Measurements from ENCODE around the gene NOL7. TPM values are rescaled to one million over a fixed set of nuclear protein-coding genes. Genes with fewer than 3 reads are reported as not detected.

The NOL7 gene
- total RNA-seq, 5 donors from 2014 or later (not counting 1 experiment from before 2014, with no cell fraction given) = 46.9 to 62.3 (median 59.3) TPM

DNA sequence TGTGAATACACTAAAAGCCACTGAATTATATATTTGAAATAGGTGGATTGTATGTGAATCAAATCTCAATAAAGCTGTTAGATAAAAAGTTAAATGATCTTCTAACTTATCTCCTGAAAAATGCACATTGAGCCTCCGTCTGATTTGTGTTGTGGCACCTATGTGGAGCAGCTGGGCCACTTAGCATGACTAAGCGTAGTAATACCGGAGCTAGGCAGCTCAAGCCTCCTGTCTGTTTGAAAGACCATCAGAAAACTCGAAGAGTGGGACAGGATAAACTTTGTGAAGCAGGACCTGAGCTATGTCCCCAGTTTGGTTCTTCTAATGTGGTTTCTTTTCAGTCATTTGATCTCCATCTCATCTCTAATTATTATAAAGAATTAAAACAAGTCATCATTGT, 11.0 kb upstream of the NOL7 start:
- no peak overlapping the region for H3K27ac ChIP-seq (ENCODE audit: low read length)
- Mint-ChIP-seq H3K27ac (no peak overlapping the region), H3K9me3 (no peaks in the 10 kb centered on the region), H3K4me1 (no peaks in the 10 kb centered on the region), H3K36me3 (peaks cover 57% of the 10 kb centered on the region), H3K27me3 (no peaks in the 10 kb centered on the region), H3K4me3 (no peak overlapping the region)
- H3K4me3 ChIP-seq (ENCODE audit: control insufficient read depth in 1 of 2, extremely low read depth in 1 of 2, low read length in 1 of 2) = no peak overlapping the region
- no peaks in the 10 kb centered on the region for H3K27me3 ChIP-seq (replicated peaks in 1 of 2; ENCODE audit: control insufficient read depth in 2 of 2, extremely low read depth in 1 of 2, insufficient read depth in 2 of 2, low read length in 1 of 2)
- 95% methylated on average over 3 of the region's 4 CpGs for WGBS (ENCODE audit: insufficient coverage)
- ChIA-PET CTCF (no interaction called here), POLR2A (no interaction called here)
- ATAC-seq (replicated peaks in 1 of 4) (no peak), DNase-seq (no peak)
- peaks cover 14 to 23% of the 10 kb centered on the region in 2 donors for H3K36me3 ChIP-seq (ENCODE audit: control insufficient read depth in 2 of 2, extremely low read depth in 1 of 2, insufficient read depth in 1 of 2, low read length in 1 of 2)
- no peaks in the 10 kb centered on the region for H3K4me1 ChIP-seq (ENCODE audit: control insufficient read depth in 1 of 2, extremely low read depth in 1 of 2, insufficient read depth in 2 of 2, low read length in 2 of 2)
- no peaks in the 10 kb centered on the region for H3K9me3 ChIP-seq

DNA sequence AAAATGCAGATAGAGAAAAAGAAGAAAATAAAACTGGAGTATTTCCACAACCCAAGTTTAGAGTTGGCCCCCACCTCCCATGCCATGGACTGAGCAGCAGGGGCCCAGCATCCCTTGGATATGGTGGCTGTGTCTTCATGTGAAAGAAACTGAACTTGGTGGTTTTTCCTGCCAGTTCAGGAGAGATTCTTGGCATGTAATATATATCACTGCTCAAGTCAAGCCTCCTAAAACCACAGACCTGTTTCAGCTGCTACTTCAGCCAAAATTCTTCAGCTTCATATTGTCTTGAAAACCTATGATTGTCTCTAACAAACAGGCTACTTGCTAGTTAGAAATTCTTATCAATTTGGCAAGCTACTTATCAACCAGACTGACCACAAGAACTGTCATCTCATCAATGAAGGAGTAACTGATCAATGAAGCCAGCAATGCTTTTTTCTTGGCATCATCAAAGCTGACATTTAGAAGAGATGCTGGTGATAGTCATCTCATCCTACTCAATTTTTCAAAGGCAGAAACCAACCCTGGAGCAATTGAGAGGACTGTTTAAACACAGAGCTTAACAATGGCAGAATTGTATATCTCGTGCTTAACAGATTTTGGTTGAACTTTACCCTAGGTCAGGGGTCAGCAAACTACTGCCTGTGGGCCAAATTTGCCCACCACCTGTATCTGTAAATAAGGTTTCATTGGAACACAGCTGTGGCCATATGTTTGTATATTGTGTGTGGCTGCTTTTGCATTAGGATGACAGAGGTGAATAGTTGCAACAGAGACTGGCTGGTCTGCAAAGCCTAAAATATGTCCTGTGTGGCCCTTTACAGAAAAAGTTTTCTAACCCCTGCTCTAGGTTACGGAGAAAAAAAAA, 10.4 kb upstream of the NOL7 start:
- Mint-ChIP-seq H3K36me3 (peaks cover 51% of the 10 kb centered on the region), H3K27ac (no peak overlapping the region), H3K4me1 (no peaks in the 10 kb centered on the region), H3K27me3 (no peaks in the 10 kb centered on the region), H3K4me3 (no peak overlapping the region), H3K9me3 (no peaks in the 10 kb centered on the region)
- Histone ChIP-seq H3K27me3 (replicated peaks in 1 of 2; ENCODE audit: control insufficient read depth in 2 of 2, extremely low read depth in 1 of 2, insufficient read depth in 2 of 2, low read length in 1 of 2) (no peaks in the 10 kb centered on the region), H3K36me3 (ENCODE audit: control insufficient read depth in 2 of 2, extremely low read depth in 1 of 2, insufficient read depth in 1 of 2, low read length in 1 of 2) (peaks cover 14 to 23% of the 10 kb centered on the region in 2 donors), H3K27ac (ENCODE audit: low read length) (no peak overlapping the region), H3K4me3 (ENCODE audit: control insufficient read depth in 1 of 2, extremely low read depth in 1 of 2, low read length in 1 of 2) (no peak overlapping the region), H3K9me3 (no peaks in the 10 kb centered on the region), H3K4me1 (ENCODE audit: control insufficient read depth in 1 of 2, extremely low read depth in 1 of 2, insufficient read depth in 2 of 2, low read length in 2 of 2) (no peaks in the 10 kb centered on the region)
- DNase-seq (no peak), ATAC-seq (replicated peaks in 1 of 4) (no peak)
- 75% methylated on average over 1 of the region's 2 CpGs for WGBS (ENCODE audit: insufficient coverage)
- ChIA-PET POLR2A (interaction anchor here in 1 of 2 donors (0.7 kb wide), 1 partner anchor 210 kb away, joined by 4 read pairs; no protein-coding TSS in a partner anchor), CTCF (interaction anchor here in 1 of 2 donors (1.3 kb wide), 1 partner anchor 30 kb away, joined by 3 read pairs; the partner anchor contains the start of gene SIRT5)

DNA sequence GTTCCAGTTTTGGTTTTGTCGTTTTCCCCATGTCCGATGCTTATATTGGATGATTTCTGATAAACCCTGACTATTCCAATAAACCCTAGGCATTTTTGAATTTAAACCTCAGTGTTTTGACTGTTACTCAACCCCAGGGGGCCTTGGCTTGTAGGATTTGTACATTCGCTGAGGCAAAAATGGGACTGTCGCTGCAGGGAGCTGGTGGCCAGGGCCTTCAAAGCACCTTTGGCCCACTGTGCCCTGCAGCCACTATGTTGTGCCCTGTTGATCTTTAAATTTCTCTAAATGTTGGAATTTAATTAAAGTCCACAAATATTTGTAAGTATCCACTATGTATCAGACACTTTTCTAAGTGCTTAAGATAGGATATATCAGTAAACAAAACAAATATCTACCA, 9.5 kb upstream of the NOL7 start:
- Mint-ChIP-seq H3K9me3 (no peaks in the 10 kb centered on the region), H3K36me3 (peaks cover 44% of the 10 kb centered on the region), H3K4me3 (no peak overlapping the region), H3K4me1 (no peaks in the 10 kb centered on the region), H3K27me3 (no peaks in the 10 kb centered on the region), H3K27ac (no peak overlapping the region)
- 100% methylated on average over 1 of the region's 4 CpGs for WGBS (ENCODE audit: insufficient coverage)
- Histone ChIP-seq H3K27me3 (replicated peaks in 1 of 2; ENCODE audit: control insufficient read depth in 2 of 2, extremely low read depth in 1 of 2, insufficient read depth in 2 of 2, low read length in 1 of 2) (no peaks in the 10 kb centered on the region), H3K27ac (ENCODE audit: low read length) (no peak overlapping the region), H3K4me3 (ENCODE audit: control insufficient read depth in 1 of 2, extremely low read depth in 1 of 2, low read length in 1 of 2) (no peak overlapping the region), H3K4me1 (ENCODE audit: control insufficient read depth in 1 of 2, extremely low read depth in 1 of 2, insufficient read depth in 2 of 2, low read length in 2 of 2) (no peaks in the 10 kb centered on the region), H3K36me3 (ENCODE audit: control insufficient read depth in 2 of 2, extremely low read depth in 1 of 2, insufficient read depth in 1 of 2, low read length in 1 of 2) (peaks cover 11 to 20% of the 10 kb centered on the region in 2 donors), H3K9me3 (no peaks in the 10 kb centered on the region)
- POLR2A ChIA-PET = interaction anchor here in 1 of 2 donors (0.7 kb wide), 1 partner anchor 209 kb away, joined by 4 read pairs; no protein-coding TSS in a partner anchor
- ATAC-seq (replicated peaks in 1 of 4) (no peak), DNase-seq (no peak)
- CTCF ChIA-PET = interaction anchor here in 1 of 2 donors (1.3 kb wide), 1 partner anchor 31 kb away, joined by 3 read pairs; the partner anchor contains the start of gene SIRT5

DNA sequence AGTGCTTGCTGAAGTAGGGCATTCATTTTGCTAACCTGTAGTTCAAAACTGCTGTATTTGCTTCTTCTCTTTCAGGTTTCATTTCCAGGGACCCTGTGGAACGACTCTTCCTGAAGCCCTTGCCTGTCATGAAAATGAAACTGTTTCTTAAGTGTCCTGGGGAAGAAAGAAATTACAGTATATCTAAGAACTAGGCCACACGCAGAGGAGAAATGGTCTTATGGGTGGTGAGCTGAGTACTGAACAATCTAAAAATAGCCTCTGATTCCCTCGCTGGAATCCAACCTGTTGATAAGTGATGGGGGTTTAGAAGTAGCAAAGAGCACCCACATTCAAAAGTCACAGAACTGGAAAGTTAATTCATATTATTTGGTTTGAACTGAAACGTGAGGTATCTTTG, 3.4 kb upstream of the NOL7 start:
- DNase-seq (no peak), ATAC-seq (replicated peaks in 1 of 4) (no peak)
- H3K9me3 ChIP-seq = no peaks in the 10 kb centered on the region
- CTCF ChIA-PET = interaction anchor here in 1 of 2 donors (0.6 to 1.0 kb wide), 2 partner anchors 37 to 54 kb away, joined by 3 to 4 read pairs; partner anchors contain the start of gene SIRT5
- H3K27ac ChIP-seq (ENCODE audit: low read length) = no peak overlapping the region
- POLR2A ChIA-PET = no interaction called here
- H3K4me1 ChIP-seq (ENCODE audit: control insufficient read depth in 1 of 2, extremely low read depth in 1 of 2, insufficient read depth in 2 of 2, low read length in 2 of 2) = peaks cover 11 to 16% of the 10 kb centered on the region in 2 experiments
- no peak overlapping the region for H3K4me3 Mint-ChIP-seq
- H3K36me3 Mint-ChIP-seq = peaks cover 8% of the 10 kb centered on the region
- H3K4me3 ChIP-seq (ENCODE audit: control insufficient read depth in 1 of 2, extremely low read depth in 1 of 2, low read length in 1 of 2) = no peak overlapping the region
- peaks cover 0 to 5% of the 10 kb centered on the region in 2 donors for H3K36me3 ChIP-seq (ENCODE audit: control insufficient read depth in 2 of 2, extremely low read depth in 1 of 2, insufficient read depth in 1 of 2, low read length in 1 of 2)
- no peaks in the 10 kb centered on the region for H3K9me3 Mint-ChIP-seq
- no peaks in the 10 kb centered on the region for H3K27me3 ChIP-seq (replicated peaks in 1 of 2; ENCODE audit: control insufficient read depth in 2 of 2, extremely low read depth in 1 of 2, insufficient read depth in 2 of 2, low read length in 1 of 2)
- H3K27me3 Mint-ChIP-seq = no peaks in the 10 kb centered on the region
- H3K4me1 Mint-ChIP-seq = peaks cover 32 to 37% (median 32%) of the 10 kb centered on the region in 3 donors
- peak overlapping the region; percentile 29 to 46 for H3K27ac Mint-ChIP-seq
- no CpG with 5 or more reads among the region's 4 CpGs for WGBS (ENCODE audit: insufficient coverage)

DNA sequence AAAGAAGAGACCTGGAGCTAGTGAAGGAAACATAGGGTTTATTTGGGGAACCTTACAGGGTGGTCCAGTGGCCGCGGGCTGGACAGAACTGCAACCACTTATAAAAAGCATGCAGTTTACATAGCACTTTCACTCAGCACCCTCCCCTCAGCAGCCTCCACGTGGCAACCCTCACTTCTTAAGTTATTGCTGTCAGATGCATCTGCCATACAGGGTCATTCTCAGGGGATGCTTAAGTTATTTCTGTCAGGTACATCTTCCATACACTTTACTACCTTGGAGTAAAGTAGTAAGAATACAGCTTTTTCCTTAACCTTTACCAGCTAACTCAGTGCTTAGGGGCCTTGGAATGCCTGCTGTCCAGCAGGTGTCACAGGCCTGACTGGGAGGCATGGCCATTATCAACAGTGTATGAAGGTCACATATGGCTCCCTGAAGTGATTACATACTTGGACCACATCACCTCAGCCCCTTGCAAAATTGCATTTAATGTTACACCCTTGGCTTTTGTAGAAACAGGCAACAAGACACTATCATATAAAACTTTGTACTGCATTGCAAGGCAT, 2.0 kb upstream of the NOL7 start:
- Mint-ChIP-seq H3K9me3 (no peaks in the 10 kb centered on the region), H3K27ac (peak overlapping the region in 1 of 2 donors; percentile 52), H3K27me3 (no peaks in the 10 kb centered on the region), H3K36me3 (peaks cover 11% of the 10 kb centered on the region), H3K4me1 (peaks cover 40 to 46% (median 42%) of the 10 kb centered on the region in 3 donors), H3K4me3 (peak overlapping the region in 2 of 3 donors; percentile 91 to 99)
- Histone ChIP-seq H3K27me3 (replicated peaks in 1 of 2; ENCODE audit: control insufficient read depth in 2 of 2, extremely low read depth in 1 of 2, insufficient read depth in 2 of 2, low read length in 1 of 2) (no peaks in the 10 kb centered on the region), H3K4me3 (ENCODE audit: control insufficient read depth in 1 of 2, extremely low read depth in 1 of 2, low read length in 1 of 2) (no peak overlapping the region), H3K4me1 (ENCODE audit: control insufficient read depth in 1 of 2, extremely low read depth in 1 of 2, insufficient read depth in 2 of 2, low read length in 2 of 2) (peaks cover 12 to 22% of the 10 kb centered on the region in 2 experiments), H3K9me3 (no peaks in the 10 kb centered on the region), H3K36me3 (ENCODE audit: control insufficient read depth in 2 of 2, extremely low read depth in 1 of 2, insufficient read depth in 1 of 2, low read length in 1 of 2) (peaks cover 0 to 18% of the 10 kb centered on the region in 2 donors), H3K27ac (ENCODE audit: low read length) (no peak overlapping the region)
- DNase-seq = no peak
- 100% methylated on average over 1 of the region's 3 CpGs for WGBS (ENCODE audit: insufficient coverage)
- no peak for ATAC-seq (replicated peaks in 1 of 4)
- CTCF ChIA-PET = interaction anchor here in 1 of 2 donors (4.9 kb wide), 1 partner anchor 38 kb away, joined by 40 read pairs; the partner anchor contains the start of gene SIRT5
- POLR2A ChIA-PET = no interaction called here
